ENCODE data around the gene IGFN1. TPM values are rescaled to one million over a fixed set of nuclear protein-coding genes. Genes with fewer than 3 reads are reported as not detected.

Gene IGFN1
- polyA plus RNA-seq, 1 donor from 2014 or later, result not detected

DNA sequence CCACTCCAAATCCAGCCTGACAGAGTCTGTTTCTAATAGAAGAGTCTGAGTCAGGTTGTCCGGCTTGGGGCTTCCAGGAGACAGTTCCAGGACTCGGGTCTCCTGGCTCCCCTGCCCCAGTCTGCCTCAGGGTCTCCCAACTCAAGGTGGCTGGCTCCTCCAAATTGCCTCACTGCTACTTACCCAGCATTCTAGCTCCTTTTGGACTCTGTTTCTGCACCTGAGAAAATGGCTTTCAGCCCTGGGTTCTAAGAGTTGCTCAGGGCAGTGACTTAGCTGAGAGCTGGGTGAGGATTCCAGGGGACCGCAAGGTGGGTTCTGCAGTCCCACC is 5.5 kb upstream of the IGFN1 start:
- H3K27me3 ChIP-seq (ENCODE audit: insufficient read depth, low read depth, low read length), result no peaks in the 10 kb centered on the region
- H3K27ac ChIP-seq (ENCODE audit: low read length), result no peak overlapping the region
- no peak for TF ChIP-seq TAF1 (IDR thresholded peaks at IDR 0.05; ENCODE audit: low read depth)
- TF ChIP-seq, protein P1, sequence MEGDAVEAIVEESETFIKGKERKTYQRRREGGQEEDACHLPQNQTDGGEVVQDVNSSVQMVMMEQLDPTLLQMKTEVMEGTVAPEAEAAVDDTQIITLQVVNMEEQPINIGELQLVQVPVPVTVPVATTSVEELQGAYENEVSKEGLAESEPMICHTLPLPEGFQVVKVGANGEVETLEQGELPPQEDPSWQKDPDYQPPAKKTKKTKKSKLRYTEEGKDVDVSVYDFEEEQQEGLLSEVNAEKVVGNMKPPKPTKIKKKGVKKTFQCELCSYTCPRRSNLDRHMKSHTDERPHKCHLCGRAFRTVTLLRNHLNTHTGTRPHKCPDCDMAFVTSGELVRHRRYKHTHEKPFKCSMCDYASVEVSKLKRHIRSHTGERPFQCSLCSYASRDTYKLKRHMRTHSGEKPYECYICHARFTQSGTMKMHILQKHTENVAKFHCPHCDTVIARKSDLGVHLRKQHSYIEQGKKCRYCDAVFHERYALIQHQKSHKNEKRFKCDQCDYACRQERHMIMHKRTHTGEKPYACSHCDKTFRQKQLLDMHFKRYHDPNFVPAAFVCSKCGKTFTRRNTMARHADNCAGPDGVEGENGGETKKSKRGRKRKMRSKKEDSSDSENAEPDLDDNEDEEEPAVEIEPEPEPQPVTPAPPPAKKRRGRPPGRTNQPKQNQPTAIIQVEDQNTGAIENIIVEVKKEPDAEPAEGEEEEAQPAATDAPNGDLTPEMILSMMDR (IDR thresholded peaks at IDR 0.05; ENCODE audit: poor library complexity, severe bottlenecking), result no peak
- TF ChIP-seq MXI1 (conservative IDR thresholded peaks at IDR 0.05; ENCODE audit: poor library complexity, severe bottlenecking), result no peak
- TF ChIP-seq, protein P2, sequence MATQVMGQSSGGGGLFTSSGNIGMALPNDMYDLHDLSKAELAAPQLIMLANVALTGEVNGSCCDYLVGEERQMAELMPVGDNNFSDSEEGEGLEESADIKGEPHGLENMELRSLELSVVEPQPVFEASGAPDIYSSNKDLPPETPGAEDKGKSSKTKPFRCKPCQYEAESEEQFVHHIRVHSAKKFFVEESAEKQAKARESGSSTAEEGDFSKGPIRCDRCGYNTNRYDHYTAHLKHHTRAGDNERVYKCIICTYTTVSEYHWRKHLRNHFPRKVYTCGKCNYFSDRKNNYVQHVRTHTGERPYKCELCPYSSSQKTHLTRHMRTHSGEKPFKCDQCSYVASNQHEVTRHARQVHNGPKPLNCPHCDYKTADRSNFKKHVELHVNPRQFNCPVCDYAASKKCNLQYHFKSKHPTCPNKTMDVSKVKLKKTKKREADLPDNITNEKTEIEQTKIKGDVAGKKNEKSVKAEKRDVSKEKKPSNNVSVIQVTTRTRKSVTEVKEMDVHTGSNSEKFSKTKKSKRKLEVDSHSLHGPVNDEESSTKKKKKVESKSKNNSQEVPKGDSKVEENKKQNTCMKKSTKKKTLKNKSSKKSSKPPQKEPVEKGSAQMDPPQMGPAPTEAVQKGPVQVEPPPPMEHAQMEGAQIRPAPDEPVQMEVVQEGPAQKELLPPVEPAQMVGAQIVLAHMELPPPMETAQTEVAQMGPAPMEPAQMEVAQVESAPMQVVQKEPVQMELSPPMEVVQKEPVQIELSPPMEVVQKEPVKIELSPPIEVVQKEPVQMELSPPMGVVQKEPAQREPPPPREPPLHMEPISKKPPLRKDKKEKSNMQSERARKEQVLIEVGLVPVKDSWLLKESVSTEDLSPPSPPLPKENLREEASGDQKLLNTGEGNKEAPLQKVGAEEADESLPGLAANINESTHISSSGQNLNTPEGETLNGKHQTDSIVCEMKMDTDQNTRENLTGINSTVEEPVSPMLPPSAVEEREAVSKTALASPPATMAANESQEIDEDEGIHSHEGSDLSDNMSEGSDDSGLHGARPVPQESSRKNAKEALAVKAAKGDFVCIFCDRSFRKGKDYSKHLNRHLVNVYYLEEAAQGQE (IDR thresholded peaks at IDR 0.05; ENCODE audit: borderline replicate concordance), result no peak
- no peak for TF ChIP-seq EP300 (conservative IDR thresholded peaks at IDR 0.05; ENCODE audit: poor library complexity, severe bottlenecking)
- no peak for TF ChIP-seq POLR2AphosphoS5 (IDR thresholded peaks at IDR 0.05)
- TF ChIP-seq EZH2 (IDR thresholded peaks at IDR 0.05; ENCODE audit: borderline replicate concordance, insufficient read depth, low read length, poor library complexity, severe bottlenecking), result no peak
- no peak for TF ChIP-seq RAD21 (conservative IDR thresholded peaks at IDR 0.05)
- no peak for TF ChIP-seq SMC3 (conservative IDR thresholded peaks at IDR 0.05; ENCODE audit: poor library complexity)
- H3K9ac ChIP-seq (ENCODE audit: low read length), result no peak overlapping the region
- no peak overlapping the region for H3K4me2 ChIP-seq (ENCODE audit: low read length)
- H3K9me3 ChIP-seq (ENCODE audit: low read length), result no peaks in the 10 kb centered on the region
- H3F3A ChIP-seq (ENCODE audit: insufficient read depth, low read length, poor library complexity, severe bottlenecking), result no peaks in the 10 kb centered on the region
- no peaks in the 10 kb centered on the region for H3K9me2 ChIP-seq (ENCODE audit: insufficient read depth, low read length)
- no peak overlapping the region for H3K4me3 ChIP-seq (ENCODE audit: low read length)
- H3K79me2 ChIP-seq (replicated peaks; ENCODE audit: insufficient read depth, low read length), result no peaks in the 10 kb centered on the region
- no peaks in the 10 kb centered on the region for H4K20me1 ChIP-seq (ENCODE audit: insufficient read depth)
- H3K36me3 ChIP-seq (ENCODE audit: insufficient read depth, low read length), result no peaks in the 10 kb centered on the region
- no peak overlapping the region for H2AFZ ChIP-seq (ENCODE audit: low read depth, low read length)

DNA sequence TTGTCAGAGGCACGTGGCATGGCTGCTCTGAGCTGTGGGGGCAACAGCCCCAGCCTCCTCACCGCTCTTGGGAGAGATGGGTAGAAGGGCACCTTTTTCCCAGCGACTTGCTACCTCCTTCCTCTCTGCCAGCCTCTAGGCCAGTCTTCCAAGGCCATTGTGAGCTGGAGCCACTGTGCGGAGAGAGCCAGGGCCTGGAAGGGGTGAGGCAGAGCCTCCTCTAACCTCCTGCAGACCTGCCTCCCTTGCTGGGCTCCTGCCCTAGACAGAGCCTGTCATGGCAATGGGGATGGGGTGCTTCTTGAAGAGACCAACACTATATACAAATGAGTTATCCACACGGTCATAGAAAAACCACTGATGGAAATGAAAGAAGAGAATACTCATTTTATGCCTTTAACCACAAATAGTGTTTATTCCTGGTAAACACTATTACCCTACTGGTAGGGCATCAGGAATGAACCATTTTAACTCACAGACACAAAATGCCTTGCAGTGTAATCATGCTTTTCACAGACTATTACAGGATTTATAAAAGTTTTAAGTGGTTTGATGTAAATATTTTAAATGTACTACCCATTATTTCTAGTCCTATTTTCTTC is 5.0 kb upstream of the IGFN1 start:
- TF ChIP-seq POLR2AphosphoS5 (IDR thresholded peaks at IDR 0.05), result no peak
- TF ChIP-seq RAD21 (conservative IDR thresholded peaks at IDR 0.05), result no peak
- TF ChIP-seq EP300 (conservative IDR thresholded peaks at IDR 0.05; ENCODE audit: poor library complexity, severe bottlenecking), result no peak
- no peak for TF ChIP-seq EZH2 (IDR thresholded peaks at IDR 0.05; ENCODE audit: borderline replicate concordance, insufficient read depth, low read length, poor library complexity, severe bottlenecking)
- TF ChIP-seq SMC3 (conservative IDR thresholded peaks at IDR 0.05; ENCODE audit: poor library complexity), result no peak
- no peak for TF ChIP-seq TAF1 (IDR thresholded peaks at IDR 0.05; ENCODE audit: low read depth)
- TF ChIP-seq, protein P1 (IDR thresholded peaks at IDR 0.05; ENCODE audit: poor library complexity, severe bottlenecking), result no peak
- no peak for TF ChIP-seq MXI1 (conservative IDR thresholded peaks at IDR 0.05; ENCODE audit: poor library complexity, severe bottlenecking)
- TF ChIP-seq, protein P2 (IDR thresholded peaks at IDR 0.05; ENCODE audit: borderline replicate concordance), result no peak
- no peak overlapping the region for H3K4me3 ChIP-seq (ENCODE audit: low read length)
- H3K27me3 ChIP-seq (ENCODE audit: insufficient read depth, low read depth, low read length), result no peaks in the 10 kb centered on the region
- H3K27ac ChIP-seq (ENCODE audit: low read length), result no peak overlapping the region
- no peaks in the 10 kb centered on the region for H4K20me1 ChIP-seq (ENCODE audit: insufficient read depth)
- no peak overlapping the region for H3K4me2 ChIP-seq (ENCODE audit: low read length)
- H2AFZ ChIP-seq (ENCODE audit: low read depth, low read length), result no peak overlapping the region
- H3K79me2 ChIP-seq (replicated peaks; ENCODE audit: insufficient read depth, low read length), result no peaks in the 10 kb centered on the region
- no peaks in the 10 kb centered on the region for H3F3A ChIP-seq (ENCODE audit: insufficient read depth, low read length, poor library complexity, severe bottlenecking)
- no peaks in the 10 kb centered on the region for H3K9me3 ChIP-seq (ENCODE audit: low read length)
- H3K9me2 ChIP-seq (ENCODE audit: insufficient read depth, low read length), result no peaks in the 10 kb centered on the region
- no peak overlapping the region for H3K9ac ChIP-seq (ENCODE audit: low read length)
- H3K36me3 ChIP-seq (ENCODE audit: insufficient read depth, low read length), result no peaks in the 10 kb centered on the region
